ENCODE measurements around the gene ATG7.

DNA sequence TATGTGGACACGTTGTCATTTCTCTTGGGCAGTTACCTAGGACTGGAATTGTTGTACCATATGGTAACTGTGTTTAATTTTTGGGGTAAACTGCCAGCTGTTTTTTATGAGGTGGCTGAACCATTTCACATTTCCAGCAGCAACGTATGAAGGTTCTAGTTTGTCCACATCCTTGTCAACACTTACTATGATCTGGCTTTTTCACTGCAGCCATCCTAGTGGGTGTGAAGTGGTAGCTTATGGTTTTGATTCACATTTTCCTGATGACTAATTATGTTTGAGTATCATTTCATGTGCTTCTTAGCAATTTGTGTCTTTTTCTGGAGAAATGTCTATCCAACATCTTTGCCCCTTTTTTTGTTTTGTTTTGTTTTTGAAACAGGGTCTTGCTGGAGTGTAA lies 275.3 kb downstream of the ATG7 start:
- TF ChIP-seq POLR2A (IDR thresholded peaks at IDR 0.05): no peak
- no peak for TF ChIP-seq CTCF (IDR thresholded peaks at IDR 0.05)
